HEK293 (cell line): Measurements from ENCODE around the gene SLC25A42.

ENCODE experiments used
- CTCF ChIA-PET: fragments of 350-600 bp; formaldehyde crosslinking; extraction: SDS; loops from one replicate; lab custom pipeline; 2021; ENCODE audit warnings: antibody characterized with exemption; lab: Yijun Ruan, JAX
- POLR2A ChIA-PET: fragments of 300-600 bp; formaldehyde crosslinking; extraction: SDS; loops from one replicate; lab custom pipeline; 2020; ENCODE audit warnings: antibody characterized with exemption, inconsistent platforms; lab: Yijun Ruan, JAX
- H3K27ac ChIP-seq: fragments of 200-500 bp; sonication (Bioruptor generic); 2 replicates; pipeline ENCODE4 v1.5.1; 2014; ENCODE audit warnings: low read depth, low read length, control low read depth, inconsistent platforms; ENCODE audit errors: extremely low read depth
- H3K36me3 ChIP-seq, 2 experiments: fragments of 200-500 bp in 1 of 2; sonication (Bioruptor generic) in 1 of 2; 1 replicate in 1 of 2; 2 replicates in 1 of 2; pipeline ENCODE4 v1.5.1; 2014 to 2017; ENCODE audit warnings: inconsistent platforms in 2 of 2, low read length in 2 of 2; ENCODE audit not compliant: control insufficient read depth in 2 of 2, insufficient read depth in 1 of 2
- H3K4me1 ChIP-seq: fragments of 200-500 bp; sonication (Bioruptor generic); 2 replicates; pipeline ENCODE4 v1.5.1; 2014; ENCODE audit warnings: mild to moderate bottlenecking, low read length, inconsistent platforms; ENCODE audit not compliant: control insufficient read depth, insufficient read depth
- H3K4me3 ChIP-seq: 2 replicates; pipeline ENCODE4 v1.5.1; 2011; ENCODE audit warnings: low read depth, mild to moderate bottlenecking, control low read depth, low read length, moderate library complexity
- H3K9me3 ChIP-seq: fragments of 200-500 bp; sonication (Bioruptor generic); 2 replicates; pipeline ENCODE4 v1.5.1; 2014; ENCODE audit warnings: low read depth, low read length, inconsistent platforms; ENCODE audit not compliant: control insufficient read depth, insufficient read depth
- GLI4 ChIP-seq: fragments of 450-650 bp; formaldehyde crosslinking; IDR thresholded peaks from 2 replicates; pipeline ENCODE4 v1.5.1; 2016; ENCODE audit warnings: missing biosample characterization, missing genetic modification characterization
- GLIS1 ChIP-seq: fragments of 450-650 bp; formaldehyde crosslinking; IDR thresholded peaks from 2 replicates; pipeline ENCODE4 v1.5.1; 2016; ENCODE audit warnings: missing biosample characterization, missing genetic modification characterization
- GLIS2 ChIP-seq: fragments of 450-650 bp; formaldehyde crosslinking; IDR thresholded peaks from 2 replicates; pipeline ENCODE4 v1.5.1; 2016; ENCODE audit warnings: missing biosample characterization, missing genetic modification characterization
- KLF16 ChIP-seq: fragments of 450-650 bp; formaldehyde crosslinking; IDR thresholded peaks from 2 replicates; pipeline ENCODE4 v1.5.1; 2017; ENCODE audit warnings: missing biosample characterization, missing genetic modification characterization
- ZIC2 ChIP-seq: fragments of 450-650 bp; formaldehyde crosslinking; IDR thresholded peaks from 2 replicates; pipeline ENCODE4 v1.5.1; 2016; ENCODE audit warnings: missing biosample characterization, missing genetic modification characterization
- ZNF335 ChIP-seq: fragments of 450-650 bp; formaldehyde crosslinking; conservative IDR thresholded peaks from 2 replicates; pipeline ENCODE4 v1.5.1; 2016; ENCODE audit warnings: missing biosample characterization, missing genetic modification characterization
- ZNF391 ChIP-seq: fragments of 450-650 bp; formaldehyde crosslinking; IDR thresholded peaks from 2 replicates; pipeline ENCODE4 v1.5.1; 2016; ENCODE audit warnings: low read depth, missing biosample characterization, missing genetic modification characterization, borderline replicate concordance
- ZNF426 ChIP-seq: fragments of 450-650 bp; formaldehyde crosslinking; IDR thresholded peaks from 2 replicates; pipeline ENCODE4 v1.5.1; 2017; ENCODE audit warnings: missing biosample characterization, missing genetic modification characterization, mild to moderate bottlenecking, inconsistent platforms, moderate library complexity
- ZNF514 ChIP-seq: fragments of 450-650 bp; formaldehyde crosslinking; IDR thresholded peaks from 2 replicates; pipeline ENCODE4 v1.5.1; 2016; ENCODE audit warnings: missing biosample characterization, missing genetic modification characterization
- ZNF560 ChIP-seq: fragments of 450-650 bp; formaldehyde crosslinking; IDR thresholded peaks from 2 replicates; pipeline ENCODE4 v1.5.1; 2017; ENCODE audit warnings: missing biosample characterization, missing genetic modification characterization, borderline replicate concordance
- ZNF600 ChIP-seq: fragments of 450-650 bp; formaldehyde crosslinking; IDR thresholded peaks from 2 replicates; pipeline ENCODE4 v1.5.1; 2016; ENCODE audit warnings: missing biosample characterization, missing genetic modification characterization
- ZNF610 ChIP-seq: fragments of 450-650 bp; formaldehyde crosslinking; IDR thresholded peaks from 2 replicates; pipeline ENCODE4 v1.5.1; 2016; ENCODE audit warnings: missing biosample characterization, missing genetic modification characterization, borderline replicate concordance
- ZNF623 ChIP-seq: fragments of 450-650 bp; formaldehyde crosslinking; IDR thresholded peaks from 2 replicates; pipeline ENCODE4 v1.5.1; 2016; ENCODE audit warnings: missing biosample characterization, missing genetic modification characterization
- ZNF624 ChIP-seq: fragments of 450-650 bp; formaldehyde crosslinking; IDR thresholded peaks from 2 replicates; pipeline ENCODE4 v1.5.1; 2017; ENCODE audit warnings: missing biosample characterization, missing genetic modification characterization
- ZNF670 ChIP-seq: fragments of 450-650 bp; formaldehyde crosslinking; IDR thresholded peaks from 2 replicates; pipeline ENCODE4 v1.5.1; 2016; ENCODE audit warnings: missing biosample characterization, missing genetic modification characterization, low read depth
- ZNF76 ChIP-seq: fragments of 450-650 bp; formaldehyde crosslinking; IDR thresholded peaks from 2 replicates; pipeline ENCODE4; 2016; ENCODE audit warnings: low read depth, missing biosample characterization, missing genetic modification characterization, borderline replicate concordance
- TF ChIP-seq, protein P1 (sequence below): fragments of 450-650 bp; formaldehyde crosslinking; IDR thresholded peaks from 2 replicates; pipeline ENCODE4 v1.5.1; 2016; ENCODE audit warnings: missing biosample characterization, missing genetic modification characterization
- TF ChIP-seq, protein P2 (sequence below): fragments of 450-650 bp; formaldehyde crosslinking; IDR thresholded peaks from 2 replicates; pipeline ENCODE4 v1.5.1; 2016; ENCODE audit warnings: missing biosample characterization, missing genetic modification characterization
- TF ChIP-seq, protein P3 (sequence below): fragments of 450-650 bp; formaldehyde crosslinking; IDR thresholded peaks from 2 replicates; pipeline ENCODE4; 2016; ENCODE audit warnings: missing biosample characterization, missing genetic modification characterization
- TF ChIP-seq, protein P4 (sequence below): fragments of 450-650 bp; formaldehyde crosslinking; IDR thresholded peaks from 2 replicates; pipeline ENCODE4 v1.5.1; 2016; ENCODE audit warnings: missing biosample characterization, missing genetic modification characterization
- TF ChIP-seq, protein P5 (sequence below): fragments of 450-650 bp; formaldehyde crosslinking; optimal IDR thresholded peaks from 2 replicates; pipeline ENCODE3; 2016; ENCODE audit warnings: missing biosample characterization, mild to moderate bottlenecking, missing genetic modification characterization
- TF ChIP-seq, protein P6 (sequence below): fragments of 450-650 bp; formaldehyde crosslinking; IDR thresholded peaks from 2 replicates; pipeline ENCODE4 v1.5.1; 2016; ENCODE audit warnings: missing biosample characterization, missing genetic modification characterization
- TF ChIP-seq, protein P7 (sequence below): fragments of 450-650 bp; formaldehyde crosslinking; IDR thresholded peaks from 2 replicates; pipeline ENCODE4 v1.5.1; 2016; ENCODE audit warnings: missing biosample characterization, missing genetic modification characterization

The SLC25A42 gene

DNA sequence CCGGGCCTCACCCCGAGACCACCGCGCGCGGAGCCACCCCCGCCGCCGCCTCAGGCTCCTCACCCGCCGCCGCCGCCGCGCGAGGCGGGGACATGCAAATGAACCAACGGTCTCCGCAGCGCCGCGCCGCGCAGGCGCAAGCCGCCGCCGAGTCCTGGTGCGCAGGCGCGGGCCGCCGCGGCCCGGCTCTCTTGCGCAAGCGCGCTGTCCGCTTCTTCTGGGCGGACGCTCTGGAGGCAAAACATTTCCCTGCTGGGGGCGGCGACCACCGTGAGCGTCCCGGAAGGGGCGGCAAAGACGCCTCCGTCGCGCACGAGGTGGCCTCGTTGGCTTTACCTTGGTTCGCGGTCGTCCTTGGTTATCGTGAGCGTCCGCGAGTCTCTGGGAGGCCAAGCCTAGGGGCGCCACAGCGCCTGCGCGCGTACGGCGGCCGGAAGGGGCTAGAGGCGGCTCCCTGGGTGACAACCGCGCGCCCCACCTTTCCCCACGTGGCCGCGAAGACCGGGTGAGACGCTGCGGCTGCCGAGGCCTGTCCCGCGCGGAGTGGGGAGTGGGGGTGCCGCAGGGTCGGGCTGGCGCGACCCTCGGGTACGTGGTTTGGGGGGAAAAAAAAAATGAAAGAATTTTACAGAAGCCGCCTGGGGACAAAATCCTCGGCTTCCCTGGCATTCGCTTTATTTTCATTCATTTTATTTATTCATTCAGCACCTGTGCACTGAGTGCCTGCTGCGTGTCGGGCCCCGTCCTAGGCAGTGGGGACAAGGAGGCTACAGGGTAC lies 30.2 kb upstream of the SLC25A42 start, which contains the start of the genes ARMC6 and SUGP2:
TSS of gene ARMC6 (plus strand) at position 178 of the 778 bp plus-strand sequence. CDS start 607 bp downstream, outside the sequence.
TSS of gene SUGP2 (minus strand) at position 92 of the 778 bp plus-strand sequence. CDS start 2,446 bp downstream, outside the sequence.
- H3K4me1 ChIP-seq: no peaks in the 10 kb centered on the region
- peak within 1 kb of the TSS; percentile 68 for H3K4me3 ChIP-seq
- H3K36me3 ChIP-seq: peaks cover 25 to 54% of the 10 kb centered on the region in 2 experiments
- peak within 1 kb of the TSS; percentile 94 for H3K27ac ChIP-seq
- ChIA-PET CTCF (no interaction called here), POLR2A (no interaction called here)
- no peaks in the 10 kb centered on the region for H3K9me3 ChIP-seq
- TF ChIP-seq ZNF335 (tag by site-specific recombination) (peak; percentile 78), ZNF514 (tag by site-specific recombination) (no peak), KLF16 (tag by site-specific recombination) (peak; percentile 72), ZNF624 (no peak), ZNF426 (tag by site-specific recombination) (no peak), ZNF670 (tag by site-specific recombination) (no peak), GLIS1 (tag by site-specific recombination) (peak; percentile 87), ZIC2 (peak; percentile 40; the same call in 1 of the 2 replicates), GLI4 (tag by site-specific recombination) (no peak), ZNF391 (tag by site-specific recombination) (0 out of 2 replicates have a peak, but pooled peaks have one; percentile 22), ZNF600 (tag by site-specific recombination) (no peak), ZNF560 (tag by site-specific recombination) (no peak), GLIS2 (tag by site-specific recombination) (peak; percentile 77), ZNF610 (tag by site-specific recombination) (peak; percentile 57; the same call in 1 of the 2 replicates), ZNF76 (peak; percentile 28; the same call in 1 of the 2 replicates), ZNF623 (tag by site-specific recombination) (no peak)
- TF ChIP-seq, protein P1, sequence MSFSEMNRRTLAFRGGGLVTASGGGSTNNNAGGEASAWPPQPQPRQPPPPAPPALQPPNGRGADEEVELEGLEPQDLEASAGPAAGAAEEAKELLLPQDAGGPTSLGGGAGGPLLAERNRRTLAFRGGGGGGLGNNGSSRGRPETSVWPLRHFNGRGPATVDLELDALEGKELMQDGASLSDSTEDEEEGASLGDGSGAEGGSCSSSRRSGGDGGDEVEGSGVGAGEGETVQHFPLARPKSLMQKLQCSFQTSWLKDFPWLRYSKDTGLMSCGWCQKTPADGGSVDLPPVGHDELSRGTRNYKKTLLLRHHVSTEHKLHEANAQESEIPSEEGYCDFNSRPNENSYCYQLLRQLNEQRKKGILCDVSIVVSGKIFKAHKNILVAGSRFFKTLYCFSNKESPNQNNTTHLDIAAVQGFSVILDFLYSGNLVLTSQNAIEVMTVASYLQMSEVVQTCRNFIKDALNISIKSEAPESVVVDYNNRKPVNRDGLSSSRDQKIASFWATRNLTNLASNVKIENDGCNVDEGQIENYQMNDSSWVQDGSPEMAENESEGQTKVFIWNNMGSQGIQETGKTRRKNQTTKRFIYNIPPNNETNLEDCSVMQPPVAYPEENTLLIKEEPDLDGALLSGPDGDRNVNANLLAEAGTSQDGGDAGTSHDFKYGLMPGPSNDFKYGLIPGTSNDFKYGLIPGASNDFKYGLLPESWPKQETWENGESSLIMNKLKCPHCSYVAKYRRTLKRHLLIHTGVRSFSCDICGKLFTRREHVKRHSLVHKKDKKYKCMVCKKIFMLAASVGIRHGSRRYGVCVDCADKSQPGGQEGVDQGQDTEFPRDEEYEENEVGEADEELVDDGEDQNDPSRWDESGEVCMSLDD (tag by site-specific recombination): peak; percentile 74
- TF ChIP-seq, protein P2, sequence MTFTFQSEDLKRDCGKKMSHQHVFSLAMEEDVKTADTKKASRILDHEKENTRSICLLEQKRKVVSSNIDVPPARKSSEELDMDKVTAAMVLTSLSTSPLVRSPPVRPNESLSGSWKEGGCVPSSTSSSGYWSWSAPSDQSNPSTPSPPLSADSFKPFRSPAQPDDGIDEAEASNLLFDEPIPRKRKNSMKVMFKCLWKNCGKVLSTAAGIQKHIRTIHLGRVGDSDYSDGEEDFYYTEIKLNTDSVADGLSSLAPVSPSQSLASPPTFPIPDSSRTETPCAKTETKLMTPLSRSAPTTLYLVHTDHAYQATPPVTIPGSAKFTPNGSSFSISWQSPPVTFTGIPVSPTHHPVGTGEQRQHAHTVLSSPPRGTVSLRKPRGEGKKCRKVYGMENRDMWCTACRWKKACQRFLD (tag by site-specific recombination): no peak
- TF ChIP-seq, protein P3, sequence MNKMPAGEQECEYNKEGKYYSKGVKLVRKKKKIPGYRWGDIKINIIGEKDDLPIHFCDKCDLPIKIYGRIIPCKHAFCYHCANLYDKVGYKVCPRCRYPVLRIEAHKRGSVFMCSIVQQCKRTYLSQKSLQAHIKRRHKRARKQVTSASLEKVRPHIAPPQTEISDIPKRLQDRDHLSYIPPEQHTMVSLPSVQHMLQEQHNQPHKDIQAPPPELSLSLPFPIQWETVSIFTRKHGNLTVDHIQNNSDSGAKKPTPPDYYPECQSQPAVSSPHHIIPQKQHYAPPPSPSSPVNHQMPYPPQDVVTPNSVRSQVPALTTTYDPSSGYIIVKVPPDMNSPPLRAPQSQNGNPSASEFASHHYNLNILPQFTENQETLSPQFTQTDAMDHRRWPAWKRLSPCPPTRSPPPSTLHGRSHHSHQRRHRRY (tag by site-specific recombination): no peak
- TF ChIP-seq, protein P4, sequence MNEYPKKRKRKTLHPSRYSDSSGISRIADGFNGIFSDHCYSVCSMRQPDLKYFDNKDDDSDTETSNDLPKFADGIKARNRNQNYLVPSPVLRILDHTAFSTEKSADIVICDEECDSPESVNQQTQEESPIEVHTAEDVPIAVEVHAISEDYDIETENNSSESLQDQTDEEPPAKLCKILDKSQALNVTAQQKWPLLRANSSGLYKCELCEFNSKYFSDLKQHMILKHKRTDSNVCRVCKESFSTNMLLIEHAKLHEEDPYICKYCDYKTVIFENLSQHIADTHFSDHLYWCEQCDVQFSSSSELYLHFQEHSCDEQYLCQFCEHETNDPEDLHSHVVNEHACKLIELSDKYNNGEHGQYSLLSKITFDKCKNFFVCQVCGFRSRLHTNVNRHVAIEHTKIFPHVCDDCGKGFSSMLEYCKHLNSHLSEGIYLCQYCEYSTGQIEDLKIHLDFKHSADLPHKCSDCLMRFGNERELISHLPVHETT (tag by site-specific recombination): no peak
- TF ChIP-seq, protein P5, sequence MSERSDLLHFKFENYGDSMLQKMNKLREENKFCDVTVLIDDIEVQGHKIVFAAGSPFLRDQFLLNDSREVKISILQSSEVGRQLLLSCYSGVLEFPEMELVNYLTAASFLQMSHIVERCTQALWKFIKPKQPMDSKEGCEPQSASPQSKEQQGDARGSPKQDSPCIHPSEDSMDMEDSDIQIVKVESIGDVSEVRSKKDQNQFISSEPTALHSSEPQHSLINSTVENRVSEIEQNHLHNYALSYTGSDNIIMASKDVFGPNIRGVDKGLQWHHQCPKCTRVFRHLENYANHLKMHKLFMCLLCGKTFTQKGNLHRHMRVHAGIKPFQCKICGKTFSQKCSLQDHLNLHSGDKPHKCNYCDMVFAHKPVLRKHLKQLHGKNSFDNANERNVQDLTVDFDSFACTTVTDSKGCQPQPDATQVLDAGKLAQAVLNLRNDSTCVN (tag by site-specific recombination): peak; percentile 90
- TF ChIP-seq, protein P6, sequence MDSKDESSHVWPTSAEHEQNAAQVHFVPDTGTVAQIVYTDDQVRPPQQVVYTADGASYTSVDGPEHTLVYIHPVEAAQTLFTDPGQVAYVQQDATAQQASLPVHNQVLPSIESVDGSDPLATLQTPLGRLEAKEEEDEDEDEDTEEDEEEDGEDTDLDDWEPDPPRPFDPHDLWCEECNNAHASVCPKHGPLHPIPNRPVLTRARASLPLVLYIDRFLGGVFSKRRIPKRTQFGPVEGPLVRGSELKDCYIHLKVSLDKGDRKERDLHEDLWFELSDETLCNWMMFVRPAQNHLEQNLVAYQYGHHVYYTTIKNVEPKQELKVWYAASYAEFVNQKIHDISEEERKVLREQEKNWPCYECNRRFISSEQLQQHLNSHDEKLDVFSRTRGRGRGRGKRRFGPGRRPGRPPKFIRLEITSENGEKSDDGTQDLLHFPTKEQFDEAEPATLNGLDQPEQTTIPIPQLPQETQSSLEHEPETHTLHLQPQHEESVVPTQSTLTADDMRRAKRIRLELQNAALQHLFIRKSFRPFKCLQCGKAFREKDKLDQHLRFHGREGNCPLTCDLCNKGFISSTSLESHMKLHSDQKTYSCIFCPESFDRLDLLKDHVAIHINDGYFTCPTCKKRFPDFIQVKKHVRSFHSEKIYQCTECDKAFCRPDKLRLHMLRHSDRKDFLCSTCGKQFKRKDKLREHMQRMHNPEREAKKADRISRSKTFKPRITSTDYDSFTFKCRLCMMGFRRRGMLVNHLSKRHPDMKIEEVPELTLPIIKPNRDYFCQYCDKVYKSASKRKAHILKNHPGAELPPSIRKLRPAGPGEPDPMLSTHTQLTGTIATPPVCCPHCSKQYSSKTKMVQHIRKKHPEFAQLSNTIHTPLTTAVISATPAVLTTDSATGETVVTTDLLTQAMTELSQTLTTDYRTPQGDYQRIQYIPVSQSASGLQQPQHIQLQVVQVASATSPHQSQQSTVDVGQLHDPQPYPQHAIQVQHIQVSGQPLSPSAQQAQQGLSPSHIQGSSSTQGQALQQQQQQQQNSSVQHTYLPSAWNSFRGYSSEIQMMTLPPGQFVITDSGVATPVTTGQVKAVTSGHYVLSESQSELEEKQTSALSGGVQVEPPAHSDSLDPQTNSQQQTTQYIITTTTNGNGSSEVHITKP (tag by site-specific recombination): no peak
- TF ChIP-seq, protein P7, sequence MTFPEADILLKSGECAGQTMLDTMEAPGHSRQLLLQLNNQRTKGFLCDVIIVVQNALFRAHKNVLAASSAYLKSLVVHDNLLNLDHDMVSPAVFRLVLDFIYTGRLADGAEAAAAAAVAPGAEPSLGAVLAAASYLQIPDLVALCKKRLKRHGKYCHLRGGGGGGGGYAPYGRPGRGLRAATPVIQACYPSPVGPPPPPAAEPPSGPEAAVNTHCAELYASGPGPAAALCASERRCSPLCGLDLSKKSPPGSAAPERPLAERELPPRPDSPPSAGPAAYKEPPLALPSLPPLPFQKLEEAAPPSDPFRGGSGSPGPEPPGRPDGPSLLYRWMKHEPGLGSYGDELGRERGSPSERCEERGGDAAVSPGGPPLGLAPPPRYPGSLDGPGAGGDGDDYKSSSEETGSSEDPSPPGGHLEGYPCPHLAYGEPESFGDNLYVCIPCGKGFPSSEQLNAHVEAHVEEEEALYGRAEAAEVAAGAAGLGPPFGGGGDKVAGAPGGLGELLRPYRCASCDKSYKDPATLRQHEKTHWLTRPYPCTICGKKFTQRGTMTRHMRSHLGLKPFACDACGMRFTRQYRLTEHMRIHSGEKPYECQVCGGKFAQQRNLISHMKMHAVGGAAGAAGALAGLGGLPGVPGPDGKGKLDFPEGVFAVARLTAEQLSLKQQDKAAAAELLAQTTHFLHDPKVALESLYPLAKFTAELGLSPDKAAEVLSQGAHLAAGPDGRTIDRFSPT (tag by site-specific recombination): no peak
